AML-193 (cell line): ENCODE results near the gene CNGA1.
"Not testable (repeated sequence)": the region's sequence is repeated elsewhere in the genome, so short reads cannot be mapped to it uniquely, and the experiment has no call there.

Experiments used
- DNase-seq, 2 experiments: peaks; one replicate each; lab custom pipeline; 2025; lab: John Stamatoyannopoulos, UW

The CNGA1 gene

GRCh38 chr4:48030470-48030869 is 14.0 kb upstream of the CNGA1 start:
- DNase-seq: no peak

GRCh38 chr4:48028696-48029095 is 12.2 kb upstream of the CNGA1 start:
- DNase-seq: no peak

GRCh38 chr4:48027653-48028052 is 11.2 kb upstream of the CNGA1 start:
- no peak for DNase-seq

- DNase-seq: no peak
Measured at GRCh38 chr4:48025005-48025404, 8.5 kb upstream of the CNGA1 start.

- DNase-seq: no peak
Measured at GRCh38 chr4:48024522-48024921, 8.0 kb upstream of the CNGA1 start.

- no peak for DNase-seq
Measured at GRCh38 chr4:48022192-48022799, 5.8 kb upstream of the CNGA1 start.

- no peak for DNase-seq
Measured at GRCh38 chr4:48021100-48021499, 4.6 kb upstream of the CNGA1 start.

GRCh38 chr4:48018112-48018511 is 1.6 kb upstream of the CNGA1 start:
- no peak for DNase-seq

GRCh38 chr4:48017108-48017571 is 659 bp upstream of the CNGA1 start:
- no peak for DNase-seq

GRCh38 chr4:48015678-48016077 is 803 bp downstream of the CNGA1 start:
- DNase-seq: no peak

GRCh38 chr4:48015216-48015615 is 1.3 kb downstream of the CNGA1 start:
- no peak for DNase-seq

- no peak for DNase-seq
Measured at GRCh38 chr4:48012824-48013223, 3.7 kb downstream of the CNGA1 start.

GRCh38 chr4:48011722-48012121 is 4.8 kb downstream of the CNGA1 start:
- no peak for DNase-seq

- not testable (repeated sequence) for DNase-seq
Measured at GRCh38 chr4:48010906-48011305, 5.6 kb downstream of the CNGA1 start.

- DNase-seq: no peak
Measured at GRCh38 chr4:48008021-48008596, 8.4 kb downstream of the CNGA1 start.

GRCh38 chr4:48005781-48006180 is 10.7 kb downstream of the CNGA1 start:
- DNase-seq: no peak

- peak; percentile 17 to 25 for DNase-seq
Measured at GRCh38 chr4:48003568-48003967, 12.9 kb downstream of the CNGA1 start.

- no peak for DNase-seq
Measured at GRCh38 chr4:48002267-48002666, 14.2 kb downstream of the CNGA1 start.

GRCh38 chr4:47996021-47996420 is 20.5 kb downstream of the CNGA1 start:
- no peak for DNase-seq

- DNase-seq: not testable (repeated sequence)
Measured at GRCh38 chr4:47992475-47992874, 24.0 kb downstream of the CNGA1 start.

GRCh38 chr4:47990145-47990544 is 26.3 kb downstream of the CNGA1 start:
- no peak for DNase-seq

GRCh38 chr4:47974566-47974965 is 41.9 kb downstream of the CNGA1 start:
- DNase-seq: no peak

- no peak for DNase-seq
Measured at GRCh38 chr4:47972721-47973120, 43.8 kb downstream of the CNGA1 start.

- DNase-seq: no peak
Measured at GRCh38 chr4:47972181-47972580, 44.3 kb downstream of the CNGA1 start.
